ENCODE measurements around the gene WDR5.

DNA sequence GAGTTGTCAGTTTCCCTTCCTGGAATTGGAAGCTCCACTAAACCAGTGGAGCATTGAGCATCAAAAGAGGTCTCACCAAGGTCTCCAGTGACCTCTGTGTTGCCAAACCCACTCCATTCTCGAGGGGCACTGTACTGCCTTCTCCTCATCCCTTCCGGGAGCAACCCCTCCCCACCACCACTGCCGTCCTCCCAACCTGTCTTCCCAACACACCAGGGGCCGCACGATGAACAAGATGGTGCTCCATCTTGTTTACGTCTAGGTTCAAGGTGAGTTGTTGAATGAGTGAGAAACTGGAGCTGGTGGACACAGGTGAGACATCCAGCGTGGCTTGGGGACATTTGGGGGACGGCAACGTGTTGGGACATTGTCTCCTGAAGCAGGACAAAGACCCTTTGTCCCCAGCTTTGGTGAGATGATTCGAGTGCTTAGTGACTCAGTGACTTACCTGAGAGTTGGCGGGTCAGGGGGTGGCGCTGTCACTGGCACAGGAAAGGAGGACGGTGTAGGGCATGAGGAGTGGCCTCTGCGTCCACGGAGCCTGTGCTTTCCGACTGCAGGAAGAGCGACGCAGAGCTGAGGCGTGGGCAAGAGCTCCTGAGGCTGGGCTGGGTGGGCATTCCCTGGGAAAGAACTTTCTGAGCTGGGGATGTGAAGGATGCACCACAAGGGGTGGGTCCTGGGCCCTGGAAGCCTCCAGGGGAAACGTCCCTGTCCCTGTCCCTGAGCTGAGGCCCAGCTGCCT is 73.3 kb downstream of the WDR5 start:
- TF ChIP-seq CTCF (IDR thresholded peaks at IDR 0.05) (no peak), GABPA (IDR thresholded peaks at IDR 0.05; ENCODE audit: low read depth) (no peak), RCOR1 (IDR thresholded peaks at IDR 0.05; ENCODE audit: low read length) (no peak), POLR2AphosphoS5 (IDR thresholded peaks at IDR 0.05; ENCODE audit: low read depth, low read length) (no peak), EP300 (IDR thresholded peaks at IDR 0.05; ENCODE audit: borderline replicate concordance in 1 of 2, low read depth in 1 of 2, low read length in 1 of 2) (no peak), YY1 (IDR thresholded peaks at IDR 0.05; ENCODE audit: low read depth) (no peak), NFIC (IDR thresholded peaks at IDR 0.05; ENCODE audit: borderline replicate concordance) (no peak)
- TF ChIP-seq, protein P1, sequence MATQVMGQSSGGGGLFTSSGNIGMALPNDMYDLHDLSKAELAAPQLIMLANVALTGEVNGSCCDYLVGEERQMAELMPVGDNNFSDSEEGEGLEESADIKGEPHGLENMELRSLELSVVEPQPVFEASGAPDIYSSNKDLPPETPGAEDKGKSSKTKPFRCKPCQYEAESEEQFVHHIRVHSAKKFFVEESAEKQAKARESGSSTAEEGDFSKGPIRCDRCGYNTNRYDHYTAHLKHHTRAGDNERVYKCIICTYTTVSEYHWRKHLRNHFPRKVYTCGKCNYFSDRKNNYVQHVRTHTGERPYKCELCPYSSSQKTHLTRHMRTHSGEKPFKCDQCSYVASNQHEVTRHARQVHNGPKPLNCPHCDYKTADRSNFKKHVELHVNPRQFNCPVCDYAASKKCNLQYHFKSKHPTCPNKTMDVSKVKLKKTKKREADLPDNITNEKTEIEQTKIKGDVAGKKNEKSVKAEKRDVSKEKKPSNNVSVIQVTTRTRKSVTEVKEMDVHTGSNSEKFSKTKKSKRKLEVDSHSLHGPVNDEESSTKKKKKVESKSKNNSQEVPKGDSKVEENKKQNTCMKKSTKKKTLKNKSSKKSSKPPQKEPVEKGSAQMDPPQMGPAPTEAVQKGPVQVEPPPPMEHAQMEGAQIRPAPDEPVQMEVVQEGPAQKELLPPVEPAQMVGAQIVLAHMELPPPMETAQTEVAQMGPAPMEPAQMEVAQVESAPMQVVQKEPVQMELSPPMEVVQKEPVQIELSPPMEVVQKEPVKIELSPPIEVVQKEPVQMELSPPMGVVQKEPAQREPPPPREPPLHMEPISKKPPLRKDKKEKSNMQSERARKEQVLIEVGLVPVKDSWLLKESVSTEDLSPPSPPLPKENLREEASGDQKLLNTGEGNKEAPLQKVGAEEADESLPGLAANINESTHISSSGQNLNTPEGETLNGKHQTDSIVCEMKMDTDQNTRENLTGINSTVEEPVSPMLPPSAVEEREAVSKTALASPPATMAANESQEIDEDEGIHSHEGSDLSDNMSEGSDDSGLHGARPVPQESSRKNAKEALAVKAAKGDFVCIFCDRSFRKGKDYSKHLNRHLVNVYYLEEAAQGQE (IDR thresholded peaks at IDR 0.05; ENCODE audit: low read depth, low read length), result no peak
